Spleen (tissue), 7 donors: ENCODE data around the gene NBPF12.
"Not testable (repeated sequence)": the region's sequence is repeated elsewhere in the genome, so short reads cannot be mapped to it uniquely, and the experiment has no call there.

Source experiments
- CTCF ChIP-seq, 11 experiments: fragments of 200-600 bp in 7 of 11; fragments of 450-650 bp in 4 of 11; sonication (generic) in 4 of 11; IDR thresholded peaks in 8 of 11; conservative IDR thresholded peaks in 3 of 11; 1 replicate in 7 of 11; 2 replicates in 4 of 11; pipeline versions ENCODE4 v1.4.0 to v1.8.0; 2016 to 2021; ENCODE audit warnings: antibody characterized with exemption in 11 of 11, inconsistent platforms in 4 of 11, mild to moderate bottlenecking in 1 of 11
- POLR2A ChIP-seq, 3 donors: fragments of 450-650 bp; IDR thresholded peaks; one replicate each; pipeline ENCODE4 v1.5.1; 2017; ENCODE audit warnings: antibody characterized with exemption in 3 of 3, mild to moderate bottlenecking in 1 of 3
- POLR2AphosphoS5 ChIP-seq, 3 donors: sonication (generic); formaldehyde crosslinking; IDR thresholded peaks; one replicate each; pipeline ENCODE4 v1.5.1; 2017; ENCODE audit warnings: antibody characterized with exemption in 3 of 3
- donor health status: DM: no; HTN: no; CAD: no; lungs with moderate emphysema.
- donor health status: DM: no; HTN: no; CAD: no.
- donor health status: DM: no; HTN: no; CAD: no.

DNA sequence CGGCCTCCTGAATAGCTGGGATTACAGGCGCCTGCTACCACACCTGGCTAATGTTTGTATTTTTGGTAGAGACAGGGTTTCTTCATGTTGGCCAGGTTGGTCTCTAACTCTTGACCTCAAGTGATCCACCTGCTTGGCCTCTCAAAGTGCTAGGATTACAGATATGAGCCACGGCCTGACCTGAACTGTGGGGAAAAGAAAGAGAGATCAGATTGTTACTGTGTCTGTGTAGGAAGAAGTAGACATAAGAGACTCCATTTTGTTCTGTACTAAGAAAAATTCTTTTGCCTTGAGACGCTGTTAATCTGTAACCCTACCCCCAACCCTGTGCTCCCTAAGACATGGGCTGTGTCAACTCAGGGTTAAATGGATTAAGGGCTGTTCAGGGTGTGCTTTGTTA is 10.0 kb downstream of the NBPF12 start:
- TF ChIP-seq CTCF (IDR thresholded peaks at IDR 0.05 in 8 of 11, conservative IDR thresholded peaks at IDR 0.05 in 3 of 11); POLR2A (IDR thresholded peaks at IDR 0.05); POLR2AphosphoS5 (IDR thresholded peaks at IDR 0.05): not testable (repeated sequence)
